Naive B cell (primary cell): ENCODE results near the gene PTGIR. TPM values are rescaled to one million over a fixed set of nuclear protein-coding genes. Genes with fewer than 3 reads are reported as not detected.
A peak's percentile ranks its signal among the peaks of the same experiment; 100 is the strongest.

Experiments
- ATAC-seq, 2 donors: fragments of 150-1000 bp; cut with Tn5 transposase; 2 replicates each; pipeline ENCODE4 v1.10.0; 2021; ENCODE audit warnings: low read depth in 2 of 2, mild to moderate bottlenecking in 2 of 2, moderate library complexity in 2 of 2
- DNase-seq: peaks from one replicate; pipeline ENCODE4 v3.0.0; 2022
- H3K27ac Mint-ChIP-seq, 6 donors: one replicate each; pipeline ENCODE4 v1.8.0; 2020 to 2022; ENCODE audit warnings: mild to moderate bottlenecking in 6 of 6, mixed read lengths in 6 of 6, moderate library complexity in 5 of 6, inconsistent platforms in 2 of 6
- H3K27me3 Mint-ChIP-seq, 3 donors: one replicate each; pipeline ENCODE4 v1.8.0; 2021 to 2022; ENCODE audit warnings: mixed read lengths in 3 of 3, mild to moderate bottlenecking in 1 of 3
- H3K36me3 Mint-ChIP-seq, 2 donors: one replicate each; pipeline ENCODE4 v1.8.0; 2020 to 2022; ENCODE audit warnings: mixed read lengths in 2 of 2, inconsistent platforms in 1 of 2, mild to moderate bottlenecking in 1 of 2
- H3K4me1 Mint-ChIP-seq, 3 donors: one replicate each; pipeline ENCODE4 v1.8.0; 2020 to 2022; ENCODE audit warnings: mixed read lengths in 3 of 3, inconsistent platforms in 1 of 3, mild to moderate bottlenecking in 1 of 3, moderate library complexity in 1 of 3
- H3K4me3 Mint-ChIP-seq, 8 donors: one replicate each; pipeline ENCODE4 v1.8.0; 2020 to 2022; ENCODE audit warnings: mild to moderate bottlenecking in 8 of 8, mixed read lengths in 8 of 8, moderate library complexity in 8 of 8, inconsistent platforms in 2 of 8
- H3K9me3 Mint-ChIP-seq, 7 donors: one replicate each; pipeline ENCODE4 v1.8.0; 2020 to 2022; ENCODE audit warnings: mixed read lengths in 7 of 7, mild to moderate bottlenecking in 5 of 7, inconsistent platforms in 2 of 7, moderate library complexity in 1 of 7
- polyA plus RNA-seq, 6 donors: library from polyadenylated mRNA; unstranded; fragments of 300-500 nt; fragmentation: Illumina TruSeq; gene quantifications; one replicate each; pipeline ENCODE4 v1.2.3, GENCODE V29; 2021; ENCODE audit warnings: low read depth in 6 of 6

Gene PTGIR, protein sequence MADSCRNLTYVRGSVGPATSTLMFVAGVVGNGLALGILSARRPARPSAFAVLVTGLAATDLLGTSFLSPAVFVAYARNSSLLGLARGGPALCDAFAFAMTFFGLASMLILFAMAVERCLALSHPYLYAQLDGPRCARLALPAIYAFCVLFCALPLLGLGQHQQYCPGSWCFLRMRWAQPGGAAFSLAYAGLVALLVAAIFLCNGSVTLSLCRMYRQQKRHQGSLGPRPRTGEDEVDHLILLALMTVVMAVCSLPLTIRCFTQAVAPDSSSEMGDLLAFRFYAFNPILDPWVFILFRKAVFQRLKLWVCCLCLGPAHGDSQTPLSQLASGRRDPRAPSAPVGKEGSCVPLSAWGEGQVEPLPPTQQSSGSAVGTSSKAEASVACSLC
- polyA plus RNA-seq, result 1 to 10 TPM in 5 of 6 donors, not detected in 1; 1.3 to 4.5 (median 1.9) TPM

DNA sequence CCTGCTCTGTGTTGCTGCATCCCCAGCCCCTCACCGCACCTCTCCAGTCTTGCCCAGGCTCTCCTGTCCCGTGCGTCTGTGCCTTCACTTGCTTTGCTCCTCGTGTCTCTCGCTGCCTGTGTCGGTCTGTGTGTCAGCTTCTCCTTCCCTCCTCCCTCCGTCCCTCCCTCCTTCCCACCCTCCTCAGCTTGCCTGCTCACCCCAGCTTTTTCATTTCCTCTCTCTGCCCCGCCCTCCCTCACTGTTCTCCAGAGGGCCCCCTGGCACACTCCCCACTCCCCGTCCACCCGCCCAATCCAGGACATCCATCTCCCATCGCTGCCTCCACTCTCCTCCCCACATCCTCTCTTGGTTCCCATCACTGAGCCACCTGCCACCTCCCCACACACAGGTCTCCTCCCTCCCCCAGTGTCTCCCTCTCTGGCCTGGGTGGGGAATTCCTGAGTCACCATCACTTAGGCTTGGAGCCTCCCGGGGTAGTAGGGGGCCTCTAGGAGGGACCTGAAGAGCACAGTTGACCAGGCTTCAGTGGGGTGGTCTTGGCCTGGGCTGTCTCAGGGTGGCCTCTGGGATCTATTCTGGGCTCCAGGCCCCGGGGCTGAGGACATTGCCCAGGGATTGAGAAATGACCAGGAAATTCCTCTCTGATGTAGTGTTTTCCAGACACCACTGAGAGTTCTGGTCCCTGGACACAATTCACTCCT lies at the start of gene PTGIR:
PTGIR (minus strand) TSS at position 132 of the 704 bp plus-strand sequence. CDS start 864 bp downstream, outside the sequence.
- DNase-seq (no peak), ATAC-seq (peak; percentile 53 to 56)
- peaks cover 0 to 1% (median 0%) of the 10 kb centered on the region in 7 donors for H3K9me3 Mint-ChIP-seq
- H3K4me3 Mint-ChIP-seq, result peak within 1 kb of the TSS; percentile 4 to 89 (median 63)
- H3K4me1 Mint-ChIP-seq, result peaks cover 57 to 72% (median 70%) of the 10 kb centered on the region in 3 donors
- no peaks in the 10 kb centered on the region for H3K27me3 Mint-ChIP-seq
- peak within 1 kb of the TSS; percentile 87 to 97 (median 94) for H3K27ac Mint-ChIP-seq
- no peaks in the 10 kb centered on the region for H3K36me3 Mint-ChIP-seq

DNA sequence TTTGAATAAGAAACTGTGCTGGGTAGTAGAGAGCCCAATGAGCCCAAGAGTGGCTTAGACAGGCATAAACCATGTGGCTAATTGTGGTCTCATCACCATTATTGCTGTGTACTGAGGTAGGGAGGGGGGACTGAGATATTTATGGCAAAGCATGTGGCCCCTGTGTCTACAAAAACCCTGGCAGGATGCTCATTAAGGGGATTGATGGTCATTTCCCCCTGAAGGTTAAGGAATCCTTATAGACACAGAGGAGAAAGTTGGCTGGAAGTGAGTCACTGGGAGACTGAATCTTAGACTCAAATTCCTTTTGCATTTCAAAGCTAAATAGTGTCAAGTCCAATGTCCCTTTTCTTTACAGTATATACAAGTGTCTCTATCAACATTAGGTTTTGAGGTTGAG lies 45.9 kb upstream of the PTGIR start:
- H3K36me3 Mint-ChIP-seq, result peaks cover 6 to 17% of the 10 kb centered on the region in 2 donors
- ATAC-seq, result no peak
- peaks cover 0 to 2% (median 0%) of the 10 kb centered on the region in 7 donors for H3K9me3 Mint-ChIP-seq
- H3K4me3 Mint-ChIP-seq, result no peak overlapping the region
- no peak for DNase-seq
- H3K27me3 Mint-ChIP-seq, result no peaks in the 10 kb centered on the region
- H3K4me1 Mint-ChIP-seq, result peaks cover 0 to 6% (median 0%) of the 10 kb centered on the region in 3 donors
- peak overlapping the region in 2 of 6 donors; percentile 71 to 79 for H3K27ac Mint-ChIP-seq

DNA sequence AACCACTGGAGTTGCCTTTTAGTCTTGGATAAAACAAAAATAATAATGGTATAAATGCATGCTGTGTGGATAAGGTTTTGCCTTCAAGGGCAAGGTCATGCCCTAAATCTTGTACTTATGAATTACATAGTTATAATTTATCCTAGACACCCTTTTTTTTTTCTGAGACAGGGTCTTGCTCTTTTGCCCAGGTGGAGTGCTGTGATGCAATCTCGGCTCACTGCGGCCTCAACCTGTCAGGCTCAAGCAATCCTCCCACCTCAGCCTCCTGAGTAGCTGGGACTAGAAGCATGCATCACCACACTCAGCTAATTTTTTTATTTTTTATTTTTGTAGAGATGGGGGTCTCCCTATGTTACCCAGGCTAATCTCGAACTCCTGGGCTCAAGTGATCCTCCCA lies 43.8 kb upstream of the PTGIR start:
- Mint-ChIP-seq H3K4me3 (no peak overlapping the region), H3K36me3 (peaks cover 0 to under 1% of the 10 kb centered on the region in 2 donors), H3K27me3 (peaks cover 0 to 8% (median 2%) of the 10 kb centered on the region in 3 donors), H3K4me1 (no peaks in the 10 kb centered on the region), H3K9me3 (peaks cover 0 to 2% (median 0%) of the 10 kb centered on the region in 7 donors), H3K27ac (peak overlapping the region in 1 of 6 donors; percentile 39)
- ATAC-seq (no peak), DNase-seq (no peak)

DNA sequence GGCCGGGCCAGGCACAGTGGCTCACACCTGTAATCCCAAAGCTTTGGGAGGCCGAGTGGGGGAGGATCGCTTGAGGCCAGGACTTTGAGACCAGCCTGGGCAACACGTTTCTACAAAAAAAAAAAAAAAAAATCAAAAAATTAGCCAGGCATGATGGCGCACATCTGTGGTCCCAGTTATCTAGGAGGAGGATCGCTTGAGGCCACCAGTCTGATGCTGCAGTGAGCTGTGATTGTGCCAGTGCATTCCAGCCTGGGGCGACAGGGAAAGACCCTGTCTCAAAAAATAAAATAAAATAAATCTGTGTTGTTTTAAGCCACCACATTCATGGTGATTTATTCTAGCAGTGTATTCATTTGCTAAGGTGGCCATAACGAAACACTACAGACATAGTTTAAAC lies 40.2 kb upstream of the PTGIR start:
- DNase-seq, result no peak
- Mint-ChIP-seq H3K4me1 (peaks cover 12 to 16% (median 12%) of the 10 kb centered on the region in 3 donors), H3K27me3 (peaks cover 0 to 21% (median 13%) of the 10 kb centered on the region in 3 donors), H3K4me3 (no peak overlapping the region), H3K36me3 (no peaks in the 10 kb centered on the region), H3K9me3 (no peaks in the 10 kb centered on the region), H3K27ac (no peak overlapping the region)
- no peak for ATAC-seq

DNA sequence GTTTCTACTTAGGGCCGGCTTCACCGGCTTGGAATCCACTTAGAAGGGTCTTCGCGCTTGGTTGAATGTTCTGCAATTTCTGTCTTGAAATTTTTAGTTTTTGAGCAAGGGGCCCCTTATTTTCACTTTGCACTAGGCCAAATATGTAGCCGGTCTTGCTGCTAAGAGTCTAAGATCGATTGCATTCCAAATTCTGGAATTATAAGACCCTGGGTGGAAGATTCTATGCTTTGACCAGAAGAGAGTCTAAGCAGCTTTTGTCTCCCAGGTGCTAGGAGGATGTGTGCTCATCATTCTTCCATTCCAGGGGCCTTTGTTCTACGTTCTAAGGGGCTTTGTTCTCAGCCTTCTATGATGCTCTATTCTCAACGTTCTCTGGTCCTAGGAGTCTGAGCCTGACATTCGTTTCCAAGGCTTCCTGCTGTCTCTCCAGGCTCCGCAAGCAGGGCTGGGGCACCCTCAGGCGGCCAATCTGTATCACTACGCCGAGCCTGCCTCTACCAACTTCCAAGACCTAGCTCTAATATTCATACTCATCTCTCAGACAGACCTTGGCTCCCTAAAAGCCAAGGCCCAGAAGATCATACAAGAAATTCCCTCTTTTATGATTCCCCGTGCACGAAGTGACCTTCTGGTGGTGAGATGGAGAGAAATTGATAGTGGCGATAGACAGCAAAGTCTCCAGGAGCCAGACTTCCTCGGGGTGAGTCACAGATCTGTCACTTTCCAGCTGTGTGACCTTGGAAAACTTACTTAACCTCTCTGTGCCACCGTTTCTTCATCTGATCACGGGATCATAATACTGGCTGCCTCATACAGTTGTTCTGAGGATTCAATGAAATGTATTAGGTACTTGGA lies 37.1 kb upstream of the PTGIR start:
- Mint-ChIP-seq H3K4me3 (peak overlapping the region; percentile 78 to 92 (median 86)), H3K9me3 (no peaks in the 10 kb centered on the region), H3K27ac (peak overlapping the region; percentile 87 to 99 (median 97)), H3K27me3 (peaks cover 12 to 42% (median 34%) of the 10 kb centered on the region in 3 donors), H3K36me3 (no peaks in the 10 kb centered on the region), H3K4me1 (peaks cover 27 to 28% (median 27%) of the 10 kb centered on the region in 3 donors)
- peak; percentile 74 for DNase-seq
- ATAC-seq, result peak; percentile 45 to 46

DNA sequence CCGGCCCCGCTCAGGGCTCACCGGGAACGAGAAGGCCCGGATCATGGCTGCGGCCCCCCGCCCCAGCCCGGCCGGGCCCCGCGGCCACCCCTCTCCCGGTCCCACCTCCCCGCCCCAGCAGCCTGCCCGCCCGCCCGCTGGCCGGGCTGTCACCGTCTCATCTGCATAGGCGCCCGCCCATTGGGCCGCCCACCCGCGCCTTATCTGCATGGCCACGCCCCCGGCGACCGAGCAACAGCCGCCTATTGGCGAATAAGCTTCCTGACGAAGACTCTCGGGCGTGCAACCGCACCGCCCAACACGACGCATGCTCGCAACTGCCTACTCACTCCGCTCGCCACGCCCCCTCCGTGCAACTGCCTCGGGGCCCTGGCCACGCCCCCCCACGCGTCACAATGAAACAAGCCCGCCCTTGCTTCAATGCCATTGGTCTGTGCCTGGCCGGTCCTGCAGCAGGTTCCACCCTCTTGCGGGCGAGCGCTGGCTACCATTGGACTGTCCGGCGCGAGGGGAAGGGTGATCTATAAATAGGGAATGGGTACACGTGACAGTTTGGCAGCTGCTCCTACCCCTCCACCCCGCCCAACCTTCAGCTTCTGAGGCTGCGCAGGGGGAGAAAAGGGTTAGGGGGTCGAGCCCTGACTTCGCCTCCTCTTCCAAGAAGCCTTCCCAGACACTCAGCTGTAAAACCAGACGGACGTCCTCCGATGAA lies 36.3 kb upstream of the PTGIR start, which contains the start of gene DACT3:
DACT3 (minus strand) TSS at position 163 of the 712 bp plus-strand sequence; CDS start at position 45, 118 bp downstream.
- Mint-ChIP-seq H3K4me1 (peaks cover 27 to 28% (median 27%) of the 10 kb centered on the region in 3 donors), H3K4me3 (peak within 1 kb of the TSS; percentile 78 to 92 (median 86)), H3K27me3 (peaks cover 16 to 47% (median 38%) of the 10 kb centered on the region in 3 donors), H3K36me3 (no peaks in the 10 kb centered on the region), H3K27ac (peak within 1 kb of the TSS; percentile 87 to 99 (median 97)), H3K9me3 (no peaks in the 10 kb centered on the region)
- DNase-seq, result peak; percentile 100
- peak; percentile 82 to 87 for ATAC-seq

DNA sequence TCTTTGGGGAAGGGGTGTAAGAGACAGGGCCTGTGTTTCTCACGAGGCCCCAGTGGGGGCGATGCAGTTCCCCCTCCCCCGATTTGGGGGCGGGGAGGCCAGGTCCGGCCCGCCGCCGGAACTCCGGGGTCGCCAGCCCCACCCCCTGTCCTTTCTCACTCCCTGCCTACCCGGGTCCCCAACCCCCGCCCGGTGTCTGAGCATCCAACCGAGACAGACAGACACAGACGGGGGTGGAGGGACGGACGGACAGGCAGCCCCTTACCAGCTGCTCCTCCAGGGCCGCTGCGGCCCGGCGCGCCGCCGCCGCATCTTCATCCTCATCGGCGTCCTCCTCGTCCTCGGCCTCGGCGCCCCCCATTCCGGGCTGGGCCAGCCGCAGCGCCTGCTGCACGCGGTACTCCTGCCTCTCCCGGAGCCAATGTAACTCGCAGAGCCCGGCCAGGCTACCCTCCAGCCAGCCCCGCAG lies 35.7 kb upstream of the PTGIR start:
- H3K36me3 Mint-ChIP-seq, result no peaks in the 10 kb centered on the region
- no peaks in the 10 kb centered on the region for H3K9me3 Mint-ChIP-seq
- ATAC-seq (peak; percentile 8 to 15), DNase-seq (no peak)
- peaks cover 16 to 47% (median 38%) of the 10 kb centered on the region in 3 donors for H3K27me3 Mint-ChIP-seq
- H3K4me3 Mint-ChIP-seq, result peak overlapping the region; percentile 66 to 88 (median 82)
- H3K27ac Mint-ChIP-seq, result peak overlapping the region in 2 of 6 donors; percentile 34 to 87
- H3K4me1 Mint-ChIP-seq, result peaks cover 27 to 28% (median 27%) of the 10 kb centered on the region in 3 donors

DNA sequence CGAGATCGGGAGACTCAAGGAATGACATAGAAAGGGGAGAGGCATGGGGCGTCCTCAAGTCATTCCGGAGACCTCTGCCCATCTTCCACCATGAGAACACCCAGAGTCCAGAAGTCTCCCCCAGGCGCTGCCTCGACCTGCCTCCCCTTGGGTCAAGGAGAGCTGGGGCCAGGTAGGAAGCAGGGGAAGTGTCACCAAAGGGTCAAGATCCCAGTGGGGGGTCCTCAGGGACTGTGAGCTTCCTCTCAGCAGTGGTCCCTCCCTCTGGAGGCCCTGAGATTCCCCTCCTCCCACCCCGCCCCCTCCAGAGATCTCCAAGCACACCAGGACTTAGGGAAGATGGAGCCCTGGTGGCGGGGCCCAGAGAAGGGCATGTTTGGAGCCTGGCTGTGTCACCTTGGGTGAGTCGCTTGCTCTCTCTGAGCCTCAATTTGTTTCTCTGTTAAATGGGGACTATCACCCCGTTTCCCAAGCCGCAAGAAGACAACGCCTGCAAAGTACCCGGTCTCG lies 35.2 kb upstream of the PTGIR start:
- Mint-ChIP-seq H3K27me3 (peaks cover 18 to 51% (median 41%) of the 10 kb centered on the region in 3 donors), H3K4me1 (peaks cover 27 to 28% (median 27%) of the 10 kb centered on the region in 3 donors), H3K4me3 (peak overlapping the region; percentile 70 to 90 (median 82)), H3K9me3 (no peaks in the 10 kb centered on the region), H3K27ac (peak overlapping the region in 3 of 6 donors; percentile 5 to 34 (median 8)), H3K36me3 (no peaks in the 10 kb centered on the region)
- DNase-seq (no peak), ATAC-seq (no peak)

DNA sequence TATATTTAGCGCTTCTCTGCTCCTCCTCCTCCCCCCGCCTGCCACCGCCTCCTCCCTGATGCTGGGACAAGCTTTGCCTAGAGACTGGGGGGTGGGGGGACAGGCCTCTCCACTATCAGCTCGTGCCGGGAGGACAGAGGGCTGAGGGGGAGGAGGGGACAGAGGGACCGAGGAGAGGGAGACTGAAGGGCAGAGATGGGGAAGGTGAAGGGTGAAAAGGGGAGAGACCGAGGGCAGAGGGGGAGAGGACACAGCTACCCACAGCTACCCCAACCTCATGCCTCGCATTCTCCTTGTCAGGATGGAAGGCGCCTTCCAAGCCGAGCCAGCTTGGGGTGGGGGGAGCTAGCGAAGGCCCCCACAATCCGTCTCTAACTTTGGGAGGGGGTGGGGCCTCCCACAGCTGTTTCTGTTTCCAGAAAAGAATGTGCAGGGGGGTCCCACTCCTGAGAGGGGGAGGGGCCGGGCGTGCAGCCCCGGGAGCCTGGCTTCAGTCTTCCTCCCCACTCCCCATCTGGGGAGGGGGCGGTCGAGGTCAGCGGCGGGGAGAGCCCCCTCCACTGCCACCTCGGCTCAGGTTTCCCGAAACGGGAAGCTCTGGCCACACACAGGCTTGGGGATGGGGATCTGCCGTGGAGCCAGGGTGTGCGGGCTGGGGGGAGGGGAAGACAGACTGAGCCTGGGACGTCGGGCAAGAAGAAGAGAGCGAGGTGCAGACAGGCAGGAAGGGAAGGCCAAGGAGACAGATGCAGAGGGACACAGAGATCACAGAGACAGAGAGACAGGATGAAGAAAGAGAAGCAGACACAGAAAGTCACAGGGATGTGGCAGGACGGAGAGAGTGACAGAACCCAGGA lies 34.5 kb upstream of the PTGIR start:
- H3K27me3 Mint-ChIP-seq, result peaks cover 22 to 54% (median 47%) of the 10 kb centered on the region in 3 donors
- H3K4me3 Mint-ChIP-seq, result peak overlapping the region; percentile 70 to 90 (median 82)
- peaks cover 27 to 28% (median 27%) of the 10 kb centered on the region in 3 donors for H3K4me1 Mint-ChIP-seq
- ATAC-seq, result no peak
- no peaks in the 10 kb centered on the region for H3K9me3 Mint-ChIP-seq
- H3K27ac Mint-ChIP-seq, result peak overlapping the region in 3 of 6 donors; percentile 5 to 63 (median 8)
- no peak for DNase-seq
- no peaks in the 10 kb centered on the region for H3K36me3 Mint-ChIP-seq

DNA sequence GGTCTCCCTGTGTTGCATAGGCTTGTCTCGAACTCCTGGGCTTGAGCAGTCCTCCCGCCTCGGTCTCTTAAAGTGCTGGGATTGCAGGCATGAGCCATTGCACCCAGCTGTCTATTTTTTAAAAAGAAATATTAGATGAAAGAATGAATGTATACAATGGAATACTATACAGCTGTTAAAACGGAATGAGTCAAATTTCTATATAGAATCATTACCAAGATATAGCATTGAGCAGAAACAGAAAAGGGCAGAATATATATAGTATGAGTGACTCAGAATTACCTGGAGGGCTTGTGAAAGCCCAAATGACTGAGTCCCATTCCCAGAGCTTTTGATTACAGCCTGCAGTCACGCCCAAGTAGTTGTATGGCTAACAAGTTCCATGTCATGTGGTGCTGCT lies 31.7 kb upstream of the PTGIR start:
- H3K27ac Mint-ChIP-seq, result no peak overlapping the region
- DNase-seq, result no peak
- H3K36me3 Mint-ChIP-seq, result peaks cover 0 to 8% of the 10 kb centered on the region in 2 donors
- no peaks in the 10 kb centered on the region for H3K9me3 Mint-ChIP-seq
- peaks cover 15 to 21% (median 18%) of the 10 kb centered on the region in 3 donors for H3K4me1 Mint-ChIP-seq
- ATAC-seq, result no peak
- peaks cover 38 to 60% (median 59%) of the 10 kb centered on the region in 3 donors for H3K27me3 Mint-ChIP-seq
- peak overlapping the region in 1 of 8 donors; percentile 79 for H3K4me3 Mint-ChIP-seq

DNA sequence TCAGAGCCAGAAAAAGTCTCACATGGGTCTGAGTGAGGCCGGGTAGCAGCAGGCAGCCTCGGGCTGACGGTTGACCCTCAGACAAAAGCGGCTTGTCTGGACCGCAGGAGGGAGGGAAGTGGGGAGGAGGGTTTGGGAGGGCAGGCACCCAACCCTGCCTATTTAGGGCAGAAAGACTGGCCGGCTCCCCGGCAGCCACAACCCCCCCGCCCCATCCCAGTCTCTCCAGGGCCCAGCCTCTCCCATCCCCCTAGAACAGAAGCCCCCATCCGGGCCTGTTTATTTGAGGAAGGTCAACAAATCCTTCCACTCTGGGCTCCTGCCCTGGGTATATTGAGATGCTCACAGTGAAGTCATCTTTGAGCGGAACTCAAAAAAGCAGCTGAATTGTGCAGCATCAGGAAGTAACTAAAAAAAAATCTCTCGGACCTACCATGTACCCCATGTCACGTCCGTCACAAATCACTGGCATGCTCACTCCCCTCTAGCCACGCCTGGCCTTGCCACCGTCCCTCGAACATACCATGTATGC lies 29.8 kb upstream of the PTGIR start:
- Mint-ChIP-seq H3K4me3 (peak overlapping the region in 1 of 8 donors; percentile 56), H3K9me3 (peaks cover 0 to 5% (median 4%) of the 10 kb centered on the region in 7 donors), H3K27ac (no peak overlapping the region), H3K4me1 (peaks cover 11 to 17% (median 12%) of the 10 kb centered on the region in 3 donors), H3K36me3 (peaks cover 0 to 16% of the 10 kb centered on the region in 2 donors), H3K27me3 (peaks cover 45 to 74% (median 73%) of the 10 kb centered on the region in 3 donors)
- DNase-seq, result no peak
- no peak for ATAC-seq
